ENCODE results near the gene GRIK3. TPM values are rescaled to one million over a fixed set of nuclear protein-coding genes. Genes with fewer than 3 reads are reported as not detected.

Gene GRIK3
- total and polyA plus RNA-seq, 2 experiments from 2014 or later = 0.09 TPM; not detected in 1

GRCh38 chr1:36842448-36842847, 191.9 kb downstream of the GRIK3 start:
- Histone ChIP-seq H3K9me3 (ENCODE audit: low read depth) (no peaks in the 10 kb centered on the region), H3K4me3 (no peak overlapping the region), H3K36me3 (no peaks in the 10 kb centered on the region), H3K27ac (no peak overlapping the region), H3K4me1 (ENCODE audit: low read depth) (no peaks in the 10 kb centered on the region), H3K27me3 (no peaks in the 10 kb centered on the region)
- TF ChIP-seq, protein P1, sequence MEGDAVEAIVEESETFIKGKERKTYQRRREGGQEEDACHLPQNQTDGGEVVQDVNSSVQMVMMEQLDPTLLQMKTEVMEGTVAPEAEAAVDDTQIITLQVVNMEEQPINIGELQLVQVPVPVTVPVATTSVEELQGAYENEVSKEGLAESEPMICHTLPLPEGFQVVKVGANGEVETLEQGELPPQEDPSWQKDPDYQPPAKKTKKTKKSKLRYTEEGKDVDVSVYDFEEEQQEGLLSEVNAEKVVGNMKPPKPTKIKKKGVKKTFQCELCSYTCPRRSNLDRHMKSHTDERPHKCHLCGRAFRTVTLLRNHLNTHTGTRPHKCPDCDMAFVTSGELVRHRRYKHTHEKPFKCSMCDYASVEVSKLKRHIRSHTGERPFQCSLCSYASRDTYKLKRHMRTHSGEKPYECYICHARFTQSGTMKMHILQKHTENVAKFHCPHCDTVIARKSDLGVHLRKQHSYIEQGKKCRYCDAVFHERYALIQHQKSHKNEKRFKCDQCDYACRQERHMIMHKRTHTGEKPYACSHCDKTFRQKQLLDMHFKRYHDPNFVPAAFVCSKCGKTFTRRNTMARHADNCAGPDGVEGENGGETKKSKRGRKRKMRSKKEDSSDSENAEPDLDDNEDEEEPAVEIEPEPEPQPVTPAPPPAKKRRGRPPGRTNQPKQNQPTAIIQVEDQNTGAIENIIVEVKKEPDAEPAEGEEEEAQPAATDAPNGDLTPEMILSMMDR (IDR thresholded peaks at IDR 0.05; ENCODE audit: low read depth, low read length) = no peak
- DNase-seq (ENCODE audit: low read depth in 1 of 2, low spot score in 1 of 2) = no peak

GRCh38 chr1:36839485-36839884, 194.8 kb downstream of the GRIK3 start:
- no peak overlapping the region for H3K4me3 ChIP-seq
- no peaks in the 10 kb centered on the region for H3K27me3 ChIP-seq
- H3K9me3 ChIP-seq (ENCODE audit: low read depth) = no peaks in the 10 kb centered on the region
- TF ChIP-seq, protein P1 (IDR thresholded peaks at IDR 0.05; ENCODE audit: low read depth, low read length) = no peak
- no peaks in the 10 kb centered on the region for H3K36me3 ChIP-seq
- no peak for DNase-seq (ENCODE audit: low read depth in 1 of 2, low spot score in 1 of 2)
- H3K4me1 ChIP-seq (ENCODE audit: low read depth) = no peaks in the 10 kb centered on the region
- H3K27ac ChIP-seq = no peak overlapping the region

DNA sequence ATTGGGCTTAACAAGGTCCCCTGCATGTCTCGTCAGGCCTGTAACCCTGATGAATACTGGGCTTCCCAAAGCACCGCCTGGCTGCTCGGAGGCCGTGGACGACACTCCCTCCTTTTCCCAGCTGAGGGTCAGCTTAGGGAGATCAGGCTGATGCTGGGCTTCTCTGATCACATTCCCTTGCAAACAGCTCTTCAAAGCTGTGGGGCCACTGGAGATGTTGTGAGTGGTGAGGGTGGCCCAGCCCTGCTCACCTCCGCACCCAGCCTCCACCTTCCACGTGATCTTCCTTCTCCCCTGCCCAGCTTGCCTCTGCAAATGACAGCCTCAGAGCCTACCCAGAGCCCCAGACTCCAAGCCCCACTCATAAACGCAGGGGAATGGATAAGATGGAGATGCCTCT, 195.4 kb downstream of the GRIK3 start:
- no peak overlapping the region for H3K4me3 ChIP-seq
- no peaks in the 10 kb centered on the region for H3K27me3 ChIP-seq
- H3K4me1 ChIP-seq (ENCODE audit: low read depth) = no peaks in the 10 kb centered on the region
- TF ChIP-seq, protein P1 (IDR thresholded peaks at IDR 0.05; ENCODE audit: low read depth, low read length) = no peak
- H3K36me3 ChIP-seq = no peaks in the 10 kb centered on the region
- no peak overlapping the region for H3K27ac ChIP-seq
- no peaks in the 10 kb centered on the region for H3K9me3 ChIP-seq (ENCODE audit: low read depth)
- no peak for DNase-seq (ENCODE audit: low read depth in 1 of 2, low spot score in 1 of 2)

- Histone ChIP-seq H3K4me1 (ENCODE audit: low read depth) (no peaks in the 10 kb centered on the region), H3K9me3 (ENCODE audit: low read depth) (no peaks in the 10 kb centered on the region), H3K27me3 (no peaks in the 10 kb centered on the region), H3K36me3 (no peaks in the 10 kb centered on the region), H3K27ac (no peak overlapping the region), H3K4me3 (no peak overlapping the region)
- no peak for DNase-seq (ENCODE audit: low read depth in 1 of 2, low spot score in 1 of 2)
- TF ChIP-seq, protein P1 (IDR thresholded peaks at IDR 0.05; ENCODE audit: low read depth, low read length) = no peak
Measured at GRCh38 chr1:36836916-36837315, 197.4 kb downstream of the GRIK3 start.

DNA sequence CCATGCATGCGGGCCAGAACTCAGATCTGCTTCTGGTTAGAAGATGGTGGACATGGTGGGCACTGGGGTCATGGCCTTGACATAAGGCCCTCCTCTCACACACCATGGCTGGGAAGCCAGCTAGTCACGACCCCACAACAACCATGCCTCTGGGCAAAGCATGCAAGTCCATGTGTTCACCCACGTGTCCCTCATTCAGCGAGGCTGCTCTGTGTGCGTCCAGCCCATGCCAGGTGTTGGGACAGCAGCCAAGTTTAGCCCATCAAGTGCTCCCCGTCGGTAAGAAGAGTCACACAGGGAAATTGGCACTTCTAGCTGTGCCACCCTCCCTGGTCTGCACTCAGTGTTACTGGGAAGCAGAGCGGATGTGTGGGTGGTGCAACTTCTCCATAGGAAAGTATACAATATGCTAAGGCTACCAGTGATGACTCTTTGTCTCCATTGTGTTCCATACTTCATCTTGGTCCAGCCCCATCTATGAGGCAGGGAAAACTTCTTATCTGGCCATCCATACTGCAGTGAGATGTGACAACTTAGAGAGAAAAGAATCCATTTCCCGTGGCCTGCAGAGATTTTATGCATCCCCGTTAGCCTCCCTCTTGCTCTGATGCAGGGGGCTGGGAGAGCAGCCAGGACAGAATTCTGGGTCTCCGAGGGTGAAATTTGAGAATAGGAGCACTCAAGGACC, 198.0 kb downstream of the GRIK3 start:
- no peak overlapping the region for H3K27ac ChIP-seq
- no peak overlapping the region for H3K4me3 ChIP-seq
- TF ChIP-seq, protein P1 (IDR thresholded peaks at IDR 0.05; ENCODE audit: low read depth, low read length) = no peak
- H3K4me1 ChIP-seq (ENCODE audit: low read depth) = no peaks in the 10 kb centered on the region
- no peaks in the 10 kb centered on the region for H3K27me3 ChIP-seq
- DNase-seq (ENCODE audit: low read depth in 1 of 2, low spot score in 1 of 2) = no peak
- H3K36me3 ChIP-seq = no peaks in the 10 kb centered on the region
- no peaks in the 10 kb centered on the region for H3K9me3 ChIP-seq (ENCODE audit: low read depth)
